IMR-90 (cell line): Measurements from ENCODE around the gene USP6NL. TPM values are rescaled to one million over a fixed set of nuclear protein-coding genes. Genes with fewer than 3 reads are reported as not detected.
A peak's percentile ranks its signal among the peaks of the same experiment; 100 is the strongest.

Experiments
- ATAC-seq: fragments of 200-7000 bp; cut with Tn5 transposase; 2 replicates; pipeline ENCODE4 v1.9.1; 2020; ENCODE audit warnings: low read depth, mild to moderate bottlenecking, moderate library complexity
- BruUV-seq: library from RNA; stranded (reverse); fragments of 400-500 nt; replicated peaks from 2 replicates; lab custom pipeline; 2021; lab: Mats Ljungman, UMichigan
- CTCF ChIA-PET: fragments of 300-600 bp; formaldehyde crosslinking; extraction: SDS; loops from one replicate; lab custom pipeline; 2021; ENCODE audit warnings: antibody characterized with exemption; lab: Yijun Ruan, JAX
- POLR2A ChIA-PET: fragments of 300-600 bp; sonication (Branson Sonifier 250); formaldehyde crosslinking; loops from one replicate; lab custom pipeline; 2022; ENCODE audit warnings: antibody characterized with exemption; ENCODE audit not compliant: unreplicated experiment; lab: Charles Lee
- DNase-seq: peaks from one replicate; pipeline ENCODE4 v3.0.0; 2013
- H2AFZ ChIP-seq: replicated peaks from 2 replicates; pipeline ENCODE3; 2013; ENCODE audit warnings: low read length, mild to moderate bottlenecking; ENCODE audit not compliant: poor library complexity
- H2AK5ac ChIP-seq: 2 replicates; pipeline ENCODE4 v1.6.1; 2013; ENCODE audit warnings: low read depth, low read length, inconsistent platforms
- H2AK9ac ChIP-seq: replicated peaks from 2 replicates; pipeline ENCODE3; 2013; ENCODE audit warnings: mild to moderate bottlenecking, low read depth, low read length, moderate library complexity; ENCODE audit not compliant: poor library complexity
- H2BK120ac ChIP-seq: 2 replicates; pipeline ENCODE4 v1.6.1; 2013; ENCODE audit warnings: low read depth, low read length, inconsistent platforms
- H2BK15ac ChIP-seq: 3 replicates; pipeline ENCODE4 v1.6.1; 2013; ENCODE audit warnings: low read depth, low read length, inconsistent platforms
- H2BK20ac ChIP-seq: 2 replicates; pipeline ENCODE4 v1.6.1; 2013; ENCODE audit warnings: low read depth, mild to moderate bottlenecking, inconsistent platforms, low read length, moderate library complexity
- H2BK5ac ChIP-seq: 2 replicates; pipeline ENCODE4 v1.6.1; 2013; ENCODE audit warnings: mild to moderate bottlenecking, low read depth, low read length, inconsistent platforms; ENCODE audit not compliant: poor library complexity, severe bottlenecking
- H3K14ac ChIP-seq: replicated peaks from 2 replicates; pipeline ENCODE4 v1.6.1; 2013; ENCODE audit warnings: low read depth, low read length, inconsistent platforms
- H3K18ac ChIP-seq: 2 replicates; pipeline ENCODE4 v1.6.1; 2013; ENCODE audit warnings: low read depth, low read length, control low read depth
- H3K23ac ChIP-seq: 2 replicates; pipeline ENCODE4 v1.6.1; 2013; ENCODE audit warnings: low read depth, low read length, inconsistent platforms
- H3K27ac ChIP-seq: 2 replicates; pipeline ENCODE4 v1.5.1; 2013; ENCODE audit warnings: mild to moderate bottlenecking, control low read depth, low read length; ENCODE audit not compliant: insufficient read depth
- H3K27me3 ChIP-seq: 2 replicates; pipeline ENCODE4 v1.6.1; 2013; ENCODE audit warnings: low read length; ENCODE audit not compliant: control insufficient read depth, insufficient read depth
- H3K36me3 ChIP-seq: 2 replicates; pipeline ENCODE4 v1.6.1; 2013; ENCODE audit warnings: low read length, mixed read lengths; ENCODE audit not compliant: control insufficient read depth, insufficient read depth
- H3K4ac ChIP-seq: 2 replicates; pipeline ENCODE4 v1.6.1; 2013; ENCODE audit warnings: low read depth, low read length, inconsistent platforms
- H3K4me1 ChIP-seq: 2 replicates; pipeline ENCODE4 v1.6.1; 2013; ENCODE audit warnings: low read length, mixed read lengths; ENCODE audit not compliant: control insufficient read depth, insufficient read depth
- H3K4me2 ChIP-seq: 2 replicates; pipeline ENCODE4 v1.6.1; 2013; ENCODE audit warnings: low read depth, mild to moderate bottlenecking, control low read depth, low read length, moderate library complexity
- H3K4me3 ChIP-seq: 2 replicates; pipeline ENCODE4 v1.5.1; 2013; ENCODE audit warnings: low read depth, mild to moderate bottlenecking, control low read depth, low read length, moderate library complexity; ENCODE audit not compliant: insufficient read depth
- H3K56ac ChIP-seq: 2 replicates; pipeline ENCODE4 v1.6.1; 2013; ENCODE audit warnings: low read length, inconsistent platforms; ENCODE audit not compliant: insufficient read depth; ENCODE audit errors: extremely low read depth
- H3K79me1 ChIP-seq, 2 experiments: 2 replicates each; pipeline ENCODE4 v1.6.1; 2013; ENCODE audit warnings: low read length in 2 of 2, inconsistent platforms in 1 of 2, low read depth in 1 of 2
- H3K9ac ChIP-seq: 2 replicates; pipeline ENCODE4 v1.6.1; 2013; ENCODE audit warnings: low read depth, low read length, control low read depth
- H3K9me1 ChIP-seq: 2 replicates; pipeline ENCODE4 v1.6.1; 2013; ENCODE audit warnings: low read length, inconsistent platforms; ENCODE audit not compliant: insufficient read depth
- H3K9me3 ChIP-seq: 2 replicates; pipeline ENCODE4 v1.6.1; 2013; ENCODE audit warnings: low read length; ENCODE audit not compliant: control insufficient read depth, insufficient read depth
- H4K20me1 ChIP-seq: 2 replicates; pipeline ENCODE4 v1.6.1; 2013; ENCODE audit warnings: low read length, inconsistent platforms; ENCODE audit not compliant: insufficient read depth
- H4K5ac ChIP-seq: 2 replicates; pipeline ENCODE4 v1.6.1; 2013; ENCODE audit warnings: mild to moderate bottlenecking, low read depth, low read length, control low read depth
- H4K8ac ChIP-seq, 2 experiments: 2 replicates each; pipeline ENCODE4 v1.6.1; 2013; ENCODE audit warnings: low read depth in 2 of 2, low read length in 2 of 2, control low read depth in 1 of 2, inconsistent platforms in 1 of 2
- H4K91ac ChIP-seq: 2 replicates; pipeline ENCODE4 v1.6.1; 2013; ENCODE audit warnings: low read depth, low read length, inconsistent platforms; ENCODE audit not compliant: insufficient read depth
- CEBPB ChIP-seq: IDR thresholded peaks from 2 replicates; pipeline ENCODE4 v1.6.1; 2012; ENCODE audit warnings: low read depth, low read length, improper control_type of control experiment
- CHD1 ChIP-seq: IDR thresholded peaks from 2 replicates; pipeline ENCODE4 v1.6.1; 2012; ENCODE audit warnings: low read depth, low read length, improper control_type of control experiment
- MAFK ChIP-seq: IDR thresholded peaks from 2 replicates; pipeline ENCODE4 v1.6.1; 2012; ENCODE audit warnings: low read depth, low read length, improper control_type of control experiment
- MXI1 ChIP-seq: IDR thresholded peaks from 2 replicates; pipeline ENCODE4 v1.6.1; 2012; ENCODE audit warnings: low read depth, mild to moderate bottlenecking, low read length, moderate library complexity, borderline replicate concordance
- NFE2L2 ChIP-seq: fragments of 150-350 bp; IDR thresholded peaks from 2 replicates; pipeline ENCODE4 v1.6.1; 2016; ENCODE audit warnings: low read depth, mild to moderate bottlenecking, low read length
- RAD21 ChIP-seq: IDR thresholded peaks from 2 replicates; pipeline ENCODE4 v1.6.1; 2012; ENCODE audit warnings: low read length, improper control_type of control experiment
- RCOR1 ChIP-seq: IDR thresholded peaks from 2 replicates; pipeline ENCODE4 v1.6.1; 2012; ENCODE audit warnings: mild to moderate bottlenecking, low read length, improper control_type of control experiment; ENCODE audit not compliant: insufficient replicate concordance
- WGBS, 2 experiments: methylation state at CpG; one replicate each; pipeline versions ENCODE4 v1.1.5 to v1.1.7; 2013; ENCODE audit warnings: missing lambda C conversion rate in 2 of 2; ENCODE audit not compliant: insufficient read length in 1 of 2; ENCODE audit errors: extremely low coverage in 2 of 2; 5-methylcytosine and 5-hydroxymethylcytosine counted together
- dilution Hi-C: fragments of 300-500 bp; cut with HindIII; formaldehyde crosslinking; loops from one replicate; pipeline ENCODE4 v1.14.3; 2018; ENCODE audit warnings: low sequenced_read_pairs; ENCODE audit not compliant: unreplicated experiment
- in situ Hi-C: fragments of 300-500 bp; cut with MboI; formaldehyde crosslinking; loops from 3 replicates; pipeline ENCODE4 v1.14.3; 2019; ENCODE audit warnings: low sequenced_read_pairs, inconsistent platforms, mixed read lengths
- intact Hi-C: fragments of 100-400 bp; cut with micrococcal nuclease; formaldehyde crosslinking; loops from 2 replicates; pipeline ENCODE4 v1.10.0; 2022
- polyA plus RNA-seq, 3 experiments: library from polyadenylated mRNA; depleted of rRNA; stranded (reverse); fragments of >200 nt; gene quantifications; 2 replicates each; pipeline ENCODE4 v1.2.3, GENCODE V29; 2012; ENCODE audit warnings: low replicate concordance in 1 of 3
- total RNA-seq: library from RNA; depleted of rRNA; stranded (reverse); fragments of >200 nt; gene quantifications from 2 replicates; pipeline ENCODE4 v1.2.3, GENCODE V29; 2012

Gene USP6NL
- total and polyA plus RNA-seq, 2 of the 4 experiments (the other 2 are of a cell fraction): 7.8 to 9.1 TPM

GRCh38 chr10:11548065-11548767 is 63.2 kb downstream of the USP6NL start:
- Histone ChIP-seq H4K5ac (no peak overlapping the region), H3K9ac (no peak overlapping the region), H3K36me3 (no peaks in the 10 kb centered on the region), H3K9me3 (no peaks in the 10 kb centered on the region), H3K56ac (no peak overlapping the region), H4K8ac (no peak overlapping the region), H4K91ac (no peak overlapping the region), H3K23ac (no peak overlapping the region), H3K9me1 (peaks cover 7% of the 10 kb centered on the region; the same call in 1 of the 2 replicates), H2BK5ac (no peak overlapping the region), H2BK120ac (no peak overlapping the region), H4K20me1 (no peaks in the 10 kb centered on the region; the same call in 1 of the 2 replicates), H3K4me3 (no peak overlapping the region), H2BK15ac (no peak overlapping the region), H3K27ac (no peak overlapping the region), H3K18ac (no peak overlapping the region), H3K4me2 (no peak overlapping the region), H3K14ac (no peak overlapping the region), H2AK9ac (no peak overlapping the region), H3K4me1 (peaks cover 2% of the 10 kb centered on the region; the same call in 1 of the 2 replicates), H2BK20ac (no peak overlapping the region), H2AK5ac (no peak overlapping the region), H3K27me3 (no peaks in the 10 kb centered on the region), H2AFZ (no peak overlapping the region), H3K79me1 (peaks cover 10 to 34% of the 10 kb centered on the region in 2 experiments), H3K4ac (no peak overlapping the region)
- POLR2A ChIA-PET: no interaction called here
- CTCF ChIA-PET: interaction anchor here (1.7 to 2.3 kb wide), 2 partner anchors 9 to 32 kb away, joined by 3 to 6 read pairs; no protein-coding TSS in a partner anchor
- no CpG with 5 or more reads among the region's 1 CpG for WGBS, 2 experiments
- ATAC-seq: no peak
- in situ Hi-C loops: no loop called here
- intact Hi-C loops: no loop called here
- no peak for DNase-seq
- no TSS peak for BruUV-seq
- TF ChIP-seq MAFK: peak; percentile 40; the same call in 1 of the 2 replicates
- TF ChIP-seq CEBPB: no peak
- no peak for TF ChIP-seq MXI1
- no peak for TF ChIP-seq RAD21
- no peak for TF ChIP-seq CHD1
- no peak for TF ChIP-seq RCOR1
- TF ChIP-seq NFE2L2: no peak
- dilution Hi-C loops: no loop called here
